HG03095 (cell line): Measurements from ENCODE around the gene DUSP22.
A peak's percentile ranks its signal among the peaks of the same experiment; 100 is the strongest.
"Not testable (repeated sequence)": the region's sequence is repeated elsewhere in the genome, so short reads cannot be mapped to it uniquely, and the experiment has no call there.

Experiments
- ATAC-seq: cut with Tn5 transposase; IDR thresholded peaks from one replicate; pipeline ENCODE4 v1.9.1; 2021; ENCODE audit warnings: moderate library complexity; ENCODE audit not compliant: unreplicated experiment

DUSP22 gene

DNA sequence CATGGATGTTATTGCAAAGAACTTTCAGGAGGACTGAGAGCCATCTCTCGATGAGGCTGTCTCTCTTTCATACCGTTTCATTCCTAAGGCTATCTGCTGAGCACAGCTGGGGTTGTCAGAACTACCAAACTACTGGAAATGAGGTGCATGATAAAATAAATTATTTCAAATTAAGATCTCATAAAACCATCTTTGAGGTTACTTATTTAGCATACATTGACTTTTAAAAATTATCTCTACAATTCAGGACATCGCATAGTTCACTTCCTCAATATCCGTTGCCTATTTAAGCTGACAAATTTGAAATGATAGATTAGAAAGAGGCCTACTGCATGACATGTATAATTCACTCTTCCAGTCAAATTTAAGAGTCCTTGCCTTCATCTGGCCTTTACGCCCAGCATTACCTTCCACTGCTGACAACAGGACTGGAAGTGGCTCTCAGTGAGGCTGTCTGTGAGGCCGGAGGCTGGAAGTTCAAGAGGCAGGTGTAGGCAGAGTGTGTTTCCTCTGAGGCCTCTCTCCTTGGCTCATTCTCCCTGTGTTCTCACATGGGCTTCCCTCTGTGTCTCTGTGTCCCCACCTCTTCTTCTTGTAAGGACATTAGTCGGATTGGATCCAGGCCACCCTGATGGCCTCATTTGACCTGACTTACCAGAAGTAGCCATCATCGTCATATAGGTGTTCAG is 12.8 kb upstream of the DUSP22 start:
- ATAC-seq, result no peak

GRCh38 chr6:280775-281468 is 11.4 kb upstream of the DUSP22 start:
- no peak for ATAC-seq

DNA sequence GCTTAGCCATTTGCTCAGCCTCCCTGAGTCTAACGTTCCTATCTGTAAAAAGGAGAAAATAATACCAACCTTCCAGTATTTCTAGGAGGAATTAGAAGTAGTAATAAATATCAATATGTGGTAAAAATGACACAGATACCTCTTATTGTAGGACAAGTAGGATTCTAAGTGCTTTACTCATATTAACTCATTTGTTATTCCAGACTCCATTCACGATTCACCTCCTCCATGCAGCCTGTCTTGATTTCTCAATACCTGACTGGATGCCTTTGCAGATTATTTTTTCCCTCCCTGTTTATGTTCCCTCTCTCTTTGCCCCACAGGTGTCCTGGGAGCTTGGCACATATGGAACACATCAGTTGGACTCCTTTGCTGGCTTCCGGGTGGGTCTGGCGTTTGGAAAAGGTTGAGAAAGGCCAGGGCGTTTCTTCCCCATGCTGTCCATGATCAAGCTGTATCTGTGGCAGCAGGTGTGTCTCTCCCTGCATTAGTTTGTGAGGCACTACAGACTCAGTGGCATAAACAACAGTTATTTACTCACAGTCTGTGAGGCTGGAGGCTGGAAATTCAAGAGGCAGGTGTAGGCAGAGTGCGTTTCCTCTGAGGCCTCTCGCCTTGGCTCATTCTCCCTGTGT is 10.7 kb upstream of the DUSP22 start:
- no peak for ATAC-seq

DNA sequence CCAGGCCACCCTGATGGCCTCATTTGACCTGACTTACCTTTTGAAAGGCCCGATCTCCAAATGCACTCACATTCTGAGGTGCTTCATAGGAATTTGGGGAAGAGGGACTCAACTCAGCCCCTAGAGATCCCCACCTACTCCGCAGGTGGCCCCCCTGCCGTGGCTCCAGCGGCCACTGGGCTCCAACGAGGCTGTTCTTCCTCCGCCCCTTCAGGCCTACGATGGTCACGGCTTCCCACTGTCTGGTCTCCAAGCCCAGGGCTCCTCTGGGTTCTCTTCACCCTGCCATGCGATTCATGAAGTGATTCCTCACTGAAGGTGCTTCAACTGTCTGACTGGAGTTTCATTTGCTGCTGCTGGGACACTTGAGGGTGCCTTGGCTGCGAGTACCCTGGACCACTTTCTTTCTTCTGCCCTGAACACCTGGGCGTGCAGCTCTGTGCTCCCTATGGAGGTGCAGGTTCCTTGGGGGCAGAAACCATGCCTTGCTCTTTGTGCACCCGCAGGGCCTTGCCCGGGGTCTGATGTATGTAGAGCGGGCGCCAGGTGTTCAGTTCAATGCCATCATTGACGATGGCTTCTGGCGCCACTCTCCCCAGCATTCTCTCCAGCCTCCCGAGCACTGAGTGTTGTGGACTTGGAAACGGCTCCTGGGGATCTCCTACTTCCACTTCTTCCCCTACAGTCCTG is 10.0 kb upstream of the DUSP22 start:
- ATAC-seq, result no peak

DNA sequence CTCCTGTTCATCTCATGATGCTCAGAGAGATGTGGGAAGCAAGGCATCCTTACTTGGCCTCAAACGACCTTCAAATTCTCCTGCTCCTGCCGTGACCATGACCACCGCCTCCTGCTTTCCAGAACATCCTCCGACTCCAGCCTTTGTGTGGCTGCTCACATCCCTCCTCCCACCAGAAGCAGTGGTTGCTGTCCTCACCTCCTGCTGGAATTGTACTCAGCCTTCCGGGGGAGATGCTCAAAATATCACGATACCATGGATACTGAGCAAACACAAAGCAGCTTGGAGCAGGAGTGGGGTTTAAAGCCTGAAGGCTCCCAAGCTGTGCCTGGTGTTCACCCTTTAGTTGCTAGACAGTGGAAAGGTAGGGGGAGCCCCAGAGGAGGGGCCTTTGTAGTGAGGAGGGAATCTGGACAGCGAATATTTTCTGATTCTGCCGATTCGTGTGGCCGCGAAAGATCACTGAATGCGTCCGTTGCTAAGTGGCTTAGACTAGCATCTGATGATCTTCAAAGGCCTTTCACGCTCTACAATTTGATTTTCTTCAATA is 9.3 kb upstream of the DUSP22 start:
- ATAC-seq, result no peak

- ATAC-seq, result no peak
These were observed 7.8 kb upstream of the DUSP22 start for GRCh38 chr6:284486-284885.

- no peak for ATAC-seq
These were observed 7.1 kb upstream of the DUSP22 start for GRCh38 chr6:285030-285771.

DNA sequence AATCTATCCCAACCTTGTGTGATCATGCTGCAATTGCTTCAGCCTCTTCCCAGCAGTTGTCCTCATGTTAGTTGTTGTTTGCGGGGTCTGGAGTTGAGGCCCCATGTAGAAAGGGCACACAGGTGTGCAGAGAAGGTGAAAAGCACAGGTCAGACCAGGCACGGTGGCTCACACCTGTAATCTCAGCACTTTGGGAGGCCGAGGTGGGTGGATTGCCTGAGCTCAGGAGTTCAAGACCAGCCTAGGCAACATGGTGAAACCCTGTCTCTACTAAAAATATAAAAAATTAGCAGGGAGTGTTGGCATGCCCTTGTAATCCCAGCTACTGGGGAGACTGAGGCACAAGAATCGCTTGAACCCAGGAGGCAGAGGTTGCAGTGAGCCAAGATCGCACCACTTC is 6.4 kb upstream of the DUSP22 start:
- not testable (repeated sequence) for ATAC-seq

DNA sequence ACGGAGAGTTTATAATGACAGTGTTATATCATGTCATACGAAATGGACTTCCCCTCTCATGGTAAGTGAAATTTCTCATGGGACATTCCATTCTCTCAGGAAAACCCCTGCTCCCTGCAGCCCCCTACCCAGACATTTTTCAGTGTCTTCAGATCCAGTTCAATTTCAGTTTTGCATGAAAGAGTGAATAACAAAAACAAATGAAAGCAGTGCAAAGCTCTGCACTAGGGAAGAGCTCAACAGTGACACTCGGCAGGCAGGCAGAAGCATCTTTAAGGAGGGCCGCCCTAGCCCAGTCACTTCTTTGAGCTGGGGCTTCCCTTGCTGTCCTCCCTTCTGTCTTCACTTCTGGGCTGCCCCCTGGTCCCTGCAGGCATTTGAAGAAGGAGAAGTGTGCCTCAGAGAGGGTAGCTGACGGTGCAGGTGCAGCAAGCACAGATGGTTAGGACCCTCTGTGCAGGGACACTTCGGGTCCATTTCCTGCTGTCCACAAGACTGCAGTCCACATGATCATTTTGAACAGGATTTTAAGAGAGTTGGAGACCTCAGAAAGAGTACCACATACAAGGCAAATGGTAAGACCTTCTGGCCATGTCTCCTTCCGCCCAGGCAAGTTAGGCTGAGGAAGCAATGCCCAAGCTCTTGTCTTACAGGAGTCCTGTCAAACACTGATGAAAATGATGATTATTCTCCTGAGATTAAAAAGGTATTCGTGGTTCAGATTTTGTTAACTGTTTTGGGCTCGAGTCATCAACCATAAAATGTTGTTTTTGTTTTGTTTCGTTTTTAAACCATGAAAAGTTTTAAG is 5.4 kb upstream of the DUSP22 start:
- ATAC-seq, result peak; percentile 12

DNA sequence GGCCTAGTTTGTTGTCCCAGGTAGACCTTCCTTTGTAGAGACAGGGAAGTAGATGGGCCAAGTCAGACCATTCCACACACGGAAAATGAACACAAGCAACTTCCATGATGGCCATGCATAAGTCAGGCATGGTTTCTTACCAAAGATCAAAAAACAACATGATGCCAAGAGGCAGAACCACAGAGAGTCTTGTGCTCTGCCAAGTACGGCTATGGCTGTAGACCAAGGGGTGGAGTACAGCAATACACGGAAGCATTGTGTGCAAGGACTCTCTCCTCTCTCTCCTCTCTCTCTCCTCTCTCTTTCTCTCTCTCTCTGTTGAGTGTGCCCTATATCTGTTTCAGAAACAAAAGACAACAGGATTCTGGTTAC is 4.8 kb upstream of the DUSP22 start:
- ATAC-seq, result no peak

- ATAC-seq, result no peak
These were observed 3.4 kb upstream of the DUSP22 start for GRCh38 chr6:288866-289265.

GRCh38 chr6:290111-290922 is 2.0 kb upstream of the DUSP22 start:
- no peak for ATAC-seq

- no peak for ATAC-seq
These were observed 1.0 kb upstream of the DUSP22 start for GRCh38 chr6:291204-291696.

GRCh38 chr6:292506-293192 is 362 bp downstream of the DUSP22 start:
- ATAC-seq, result peak; percentile 25

- no peak for ATAC-seq
These were observed 1.2 kb downstream of the DUSP22 start for GRCh38 chr6:293193-294174.

DNA sequence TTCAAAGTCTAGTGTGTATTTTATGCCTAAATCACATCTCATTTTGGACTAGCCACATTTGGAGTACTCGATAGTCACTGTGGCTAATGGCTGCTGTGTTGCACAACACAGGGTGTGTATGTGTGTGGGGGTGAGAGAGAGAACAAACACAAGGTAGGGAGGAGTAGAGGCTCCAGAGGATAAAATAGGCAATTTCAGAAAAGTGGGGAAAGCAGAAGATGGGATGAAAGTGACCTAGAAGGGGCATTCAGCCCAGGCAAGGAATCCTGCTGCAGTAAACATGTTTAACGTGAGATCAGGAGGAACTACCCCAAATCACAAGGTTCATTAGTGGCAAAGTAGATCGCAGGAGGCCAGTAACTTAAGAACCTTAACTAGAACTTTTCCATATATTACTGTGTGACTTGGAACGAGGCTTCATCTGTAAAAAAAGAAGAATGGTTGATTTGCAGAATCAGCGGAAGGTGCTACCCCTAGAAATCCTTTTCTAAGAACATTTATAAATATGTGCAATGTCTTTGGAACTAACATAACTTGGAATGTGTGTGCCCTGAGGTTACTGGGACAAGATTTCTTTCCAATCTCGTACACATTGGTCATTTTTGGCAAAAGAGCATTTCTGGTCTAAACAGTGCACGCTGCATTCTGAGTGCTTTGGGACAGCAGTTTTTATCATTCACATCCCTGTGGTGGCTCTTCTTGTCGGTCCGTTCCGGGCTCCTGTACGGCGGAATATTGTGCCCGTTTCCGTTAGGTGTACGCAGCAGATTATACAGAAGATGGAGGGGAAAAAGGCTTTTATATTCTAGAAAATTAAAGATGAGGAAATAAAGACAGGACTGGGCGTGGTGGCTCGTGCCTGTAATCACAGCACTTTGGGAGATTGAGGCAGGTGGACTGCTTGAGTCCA is 2.6 kb downstream of the DUSP22 start:
- no peak for ATAC-seq
